ENCODE data around the gene SIRT6. TPM values are rescaled to one million over a fixed set of nuclear protein-coding genes. Genes with fewer than 3 reads are reported as not detected.

Gene SIRT6
- total and polyA plus RNA-seq, 9 of the 15 experiments (the other 6 are each of a cell fraction or from before 2014, with no cell fraction given), result 1.4 to 41.1 (median 10.2) TPM

DNA sequence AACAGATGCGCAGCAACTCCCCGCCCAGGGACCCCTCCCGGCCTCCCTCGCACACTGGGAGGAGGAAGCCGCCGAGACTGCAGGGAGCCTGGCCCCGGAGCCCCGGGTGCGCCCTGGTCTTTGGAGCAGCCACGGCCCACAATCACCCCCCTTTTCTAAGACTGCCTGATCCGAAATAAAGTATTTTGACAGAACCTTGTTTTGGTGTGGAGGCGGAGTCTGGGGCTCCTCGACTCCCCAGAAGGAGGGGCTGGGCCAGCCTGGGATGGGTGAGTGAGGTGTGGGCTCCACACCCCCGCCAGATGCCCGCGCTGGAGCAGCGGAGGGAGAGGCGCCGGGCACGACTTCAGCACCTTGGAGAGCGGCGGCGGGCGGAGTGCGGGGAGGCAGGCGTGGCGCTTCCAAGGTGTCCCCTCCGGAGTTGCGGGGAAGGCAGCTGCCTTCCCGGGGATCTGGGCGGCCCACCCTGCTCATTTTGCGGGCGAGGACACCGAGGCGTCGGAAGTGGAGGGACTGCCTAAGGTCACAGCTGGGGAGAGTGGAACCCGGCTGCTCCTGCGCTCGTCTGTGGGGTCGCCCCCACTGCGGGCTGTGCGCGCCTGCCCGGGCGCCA is 9.4 kb downstream of the SIRT6 start (continued):
- no peak for TF ChIP-seq BCL6 (CRISPR knock-in tag; IDR thresholded peaks at IDR 0.05)
- peak; percentile 54; the same call in 1 of the 2 replicates for TF ChIP-seq HDAC2 (IDR thresholded peaks at IDR 0.05)
- TF ChIP-seq ZSCAN32 (CRISPR knock-in tag; IDR thresholded peaks at IDR 0.05), result no peak
- no peak for TF ChIP-seq ZNF785 (CRISPR knock-in tag; IDR thresholded peaks at IDR 0.05)
- no peak for TF ChIP-seq MCM3 (IDR thresholded peaks at IDR 0.05)
- no peak for TF ChIP-seq SMARCC2 (IDR thresholded peaks at IDR 0.05; ENCODE audit: low read depth)
- no peak for TF ChIP-seq RB1 (IDR thresholded peaks at IDR 0.05; ENCODE audit: low read depth)
- TF ChIP-seq HNRNPL (IDR thresholded peaks at IDR 0.05; ENCODE audit: low read depth, low read length), result peak; percentile 89
- no peak for TF ChIP-seq XRCC4 (IDR thresholded peaks at IDR 0.05; ENCODE audit: extremely low read depth, insufficient read depth, insufficient read length)
- TF ChIP-seq, protein P1, sequence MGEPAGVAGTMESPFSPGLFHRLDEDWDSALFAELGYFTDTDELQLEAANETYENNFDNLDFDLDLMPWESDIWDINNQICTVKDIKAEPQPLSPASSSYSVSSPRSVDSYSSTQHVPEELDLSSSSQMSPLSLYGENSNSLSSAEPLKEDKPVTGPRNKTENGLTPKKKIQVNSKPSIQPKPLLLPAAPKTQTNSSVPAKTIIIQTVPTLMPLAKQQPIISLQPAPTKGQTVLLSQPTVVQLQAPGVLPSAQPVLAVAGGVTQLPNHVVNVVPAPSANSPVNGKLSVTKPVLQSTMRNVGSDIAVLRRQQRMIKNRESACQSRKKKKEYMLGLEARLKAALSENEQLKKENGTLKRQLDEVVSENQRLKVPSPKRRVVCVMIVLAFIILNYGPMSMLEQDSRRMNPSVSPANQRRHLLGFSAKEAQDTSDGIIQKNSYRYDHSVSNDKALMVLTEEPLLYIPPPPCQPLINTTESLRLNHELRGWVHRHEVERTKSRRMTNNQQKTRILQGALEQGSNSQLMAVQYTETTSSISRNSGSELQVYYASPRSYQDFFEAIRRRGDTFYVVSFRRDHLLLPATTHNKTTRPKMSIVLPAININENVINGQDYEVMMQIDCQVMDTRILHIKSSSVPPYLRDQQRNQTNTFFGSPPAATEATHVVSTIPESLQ (CRISPR knock-in tag; IDR thresholded peaks at IDR 0.05), result no peak
- TF ChIP-seq, protein P2, sequence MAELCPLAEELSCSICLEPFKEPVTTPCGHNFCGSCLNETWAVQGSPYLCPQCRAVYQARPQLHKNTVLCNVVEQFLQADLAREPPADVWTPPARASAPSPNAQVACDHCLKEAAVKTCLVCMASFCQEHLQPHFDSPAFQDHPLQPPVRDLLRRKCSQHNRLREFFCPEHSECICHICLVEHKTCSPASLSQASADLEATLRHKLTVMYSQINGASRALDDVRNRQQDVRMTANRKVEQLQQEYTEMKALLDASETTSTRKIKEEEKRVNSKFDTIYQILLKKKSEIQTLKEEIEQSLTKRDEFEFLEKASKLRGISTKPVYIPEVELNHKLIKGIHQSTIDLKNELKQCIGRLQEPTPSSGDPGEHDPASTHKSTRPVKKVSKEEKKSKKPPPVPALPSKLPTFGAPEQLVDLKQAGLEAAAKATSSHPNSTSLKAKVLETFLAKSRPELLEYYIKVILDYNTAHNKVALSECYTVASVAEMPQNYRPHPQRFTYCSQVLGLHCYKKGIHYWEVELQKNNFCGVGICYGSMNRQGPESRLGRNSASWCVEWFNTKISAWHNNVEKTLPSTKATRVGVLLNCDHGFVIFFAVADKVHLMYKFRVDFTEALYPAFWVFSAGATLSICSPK (IDR thresholded peaks at IDR 0.05; ENCODE audit: borderline replicate concordance), result no peak
- TF ChIP-seq, protein P3, sequence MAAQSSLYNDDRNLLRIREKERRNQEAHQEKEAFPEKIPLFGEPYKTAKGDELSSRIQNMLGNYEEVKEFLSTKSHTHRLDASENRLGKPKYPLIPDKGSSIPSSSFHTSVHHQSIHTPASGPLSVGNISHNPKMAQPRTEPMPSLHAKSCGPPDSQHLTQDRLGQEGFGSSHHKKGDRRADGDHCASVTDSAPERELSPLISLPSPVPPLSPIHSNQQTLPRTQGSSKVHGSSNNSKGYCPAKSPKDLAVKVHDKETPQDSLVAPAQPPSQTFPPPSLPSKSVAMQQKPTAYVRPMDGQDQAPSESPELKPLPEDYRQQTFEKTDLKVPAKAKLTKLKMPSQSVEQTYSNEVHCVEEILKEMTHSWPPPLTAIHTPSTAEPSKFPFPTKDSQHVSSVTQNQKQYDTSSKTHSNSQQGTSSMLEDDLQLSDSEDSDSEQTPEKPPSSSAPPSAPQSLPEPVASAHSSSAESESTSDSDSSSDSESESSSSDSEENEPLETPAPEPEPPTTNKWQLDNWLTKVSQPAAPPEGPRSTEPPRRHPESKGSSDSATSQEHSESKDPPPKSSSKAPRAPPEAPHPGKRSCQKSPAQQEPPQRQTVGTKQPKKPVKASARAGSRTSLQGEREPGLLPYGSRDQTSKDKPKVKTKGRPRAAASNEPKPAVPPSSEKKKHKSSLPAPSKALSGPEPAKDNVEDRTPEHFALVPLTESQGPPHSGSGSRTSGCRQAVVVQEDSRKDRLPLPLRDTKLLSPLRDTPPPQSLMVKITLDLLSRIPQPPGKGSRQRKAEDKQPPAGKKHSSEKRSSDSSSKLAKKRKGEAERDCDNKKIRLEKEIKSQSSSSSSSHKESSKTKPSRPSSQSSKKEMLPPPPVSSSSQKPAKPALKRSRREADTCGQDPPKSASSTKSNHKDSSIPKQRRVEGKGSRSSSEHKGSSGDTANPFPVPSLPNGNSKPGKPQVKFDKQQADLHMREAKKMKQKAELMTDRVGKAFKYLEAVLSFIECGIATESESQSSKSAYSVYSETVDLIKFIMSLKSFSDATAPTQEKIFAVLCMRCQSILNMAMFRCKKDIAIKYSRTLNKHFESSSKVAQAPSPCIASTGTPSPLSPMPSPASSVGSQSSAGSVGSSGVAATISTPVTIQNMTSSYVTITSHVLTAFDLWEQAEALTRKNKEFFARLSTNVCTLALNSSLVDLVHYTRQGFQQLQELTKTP (IDR thresholded peaks at IDR 0.05; ENCODE audit: low read depth in 1 of 2, partially characterized antibody in 2 of 2), result peak in 1 of 2 experiments; percentile 83
- TF ChIP-seq ZBTB1 (CRISPR knock-in tag; IDR thresholded peaks at IDR 0.05; ENCODE audit: borderline replicate concordance, low read depth), result peak; percentile 69; the same call in 1 of the 2 replicates
- TF ChIP-seq NKRF (IDR thresholded peaks at IDR 0.05; ENCODE audit: borderline replicate concordance), result 0 out of 2 replicates have a peak, but pooled peaks have one; percentile 41
- TF ChIP-seq ZC3H4 (CRISPR knock-in tag; IDR thresholded peaks at IDR 0.05; ENCODE audit: borderline replicate concordance), result no peak
- TF ChIP-seq, protein P4, sequence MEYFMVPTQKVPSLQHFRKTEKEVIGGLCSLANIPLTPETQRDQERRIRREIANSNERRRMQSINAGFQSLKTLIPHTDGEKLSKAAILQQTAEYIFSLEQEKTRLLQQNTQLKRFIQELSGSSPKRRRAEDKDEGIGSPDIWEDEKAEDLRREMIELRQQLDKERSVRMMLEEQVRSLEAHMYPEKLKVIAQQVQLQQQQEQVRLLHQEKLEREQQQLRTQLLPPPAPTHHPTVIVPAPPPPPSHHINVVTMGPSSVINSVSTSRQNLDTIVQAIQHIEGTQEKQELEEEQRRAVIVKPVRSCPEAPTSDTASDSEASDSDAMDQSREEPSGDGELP (CRISPR knock-in tag; IDR thresholded peaks at IDR 0.05; ENCODE audit: borderline replicate concordance), result peak; percentile 74; the same call in 1 of the 2 replicates
- TF ChIP-seq ESRRA (IDR thresholded peaks at IDR 0.05; ENCODE audit: borderline replicate concordance, low read depth), result no peak

All from K562 (cell line).